H9 (cell line): ENCODE data around the gene THRB. TPM values are rescaled to one million over a fixed set of nuclear protein-coding genes. Genes with fewer than 3 reads are reported as not detected.

Experiments
- DNase-seq: peaks from one replicate; pipeline ENCODE4 v3.0.0-alpha.2; 2017
- H2AFZ ChIP-seq: one replicate; pipeline ENCODE4 v1.6.1; 2013; ENCODE audit warnings: mild to moderate bottlenecking, low read length, control low read depth, moderate library complexity
- H2AK5ac ChIP-seq: 2 replicates; pipeline ENCODE4 v1.6.1; 2013; ENCODE audit warnings: low read length, control low read depth, mixed read lengths; ENCODE audit not compliant: insufficient read length
- H2BK120ac ChIP-seq: one replicate; pipeline ENCODE4 v1.6.1; 2013; ENCODE audit warnings: low read depth, mild to moderate bottlenecking, low read length, control low read depth, inconsistent platforms; ENCODE audit not compliant: poor library complexity, severe bottlenecking
- H2BK12ac ChIP-seq: 2 replicates; pipeline ENCODE4 v1.6.1; 2013; ENCODE audit warnings: low read length, control low read depth, mixed read lengths, low read depth; ENCODE audit not compliant: insufficient read length
- H2BK15ac ChIP-seq: 2 replicates; pipeline ENCODE4 v1.6.1; 2013; ENCODE audit warnings: low read depth, low read length, control low read depth
- H2BK20ac ChIP-seq: one replicate; pipeline ENCODE4 v1.6.1; 2013; ENCODE audit warnings: low read depth, mild to moderate bottlenecking, low read length, control low read depth, inconsistent platforms; ENCODE audit not compliant: poor library complexity, severe bottlenecking
- H2BK5ac ChIP-seq: 2 replicates; pipeline ENCODE4 v1.6.1; 2013; ENCODE audit warnings: low read length, control low read depth, mixed read lengths; ENCODE audit not compliant: insufficient read length
- H3K14ac ChIP-seq: 2 replicates; pipeline ENCODE4 v1.6.1; 2013; ENCODE audit warnings: low read length, control low read depth; ENCODE audit not compliant: insufficient read depth
- H3K18ac ChIP-seq: 2 replicates; pipeline ENCODE4 v1.6.1; 2013; ENCODE audit warnings: low read depth, mild to moderate bottlenecking, mixed read lengths, low read length, control low read depth; ENCODE audit not compliant: insufficient read length
- H3K23ac ChIP-seq: 2 replicates; pipeline ENCODE4 v1.6.1; 2013; ENCODE audit warnings: low read length, control low read depth, mixed read lengths, low read depth; ENCODE audit not compliant: insufficient read length
- H3K23me2 ChIP-seq: 2 replicates; pipeline ENCODE4 v1.6.1; 2013; ENCODE audit warnings: low read depth, mild to moderate bottlenecking, mixed read lengths, low read length, control low read depth; ENCODE audit not compliant: insufficient read length, poor library complexity, severe bottlenecking
- H3K27ac ChIP-seq: 2 replicates; pipeline ENCODE4 v1.5.1; 2013; ENCODE audit warnings: low read length, control low read depth, mixed read lengths, low read depth; ENCODE audit not compliant: insufficient read length
- H3K27me3 ChIP-seq: 2 replicates; pipeline ENCODE4 v1.6.1; 2013; ENCODE audit warnings: low read length, control low read depth, inconsistent platforms; ENCODE audit not compliant: insufficient read depth
- H3K4ac ChIP-seq: 2 replicates; pipeline ENCODE4 v1.6.1; 2013; ENCODE audit warnings: low read depth, mild to moderate bottlenecking, control low read depth, inconsistent platforms, low read length, moderate library complexity
- H3K4me1 ChIP-seq: 2 replicates; pipeline ENCODE4 v1.6.1; 2013; ENCODE audit warnings: low read length, control low read depth, inconsistent platforms; ENCODE audit not compliant: insufficient read depth
- H3K4me2 ChIP-seq: 2 replicates; pipeline ENCODE4 v1.6.1; 2013; ENCODE audit warnings: low read length, control low read depth, mixed read lengths; ENCODE audit not compliant: insufficient read length, insufficient read depth
- H3K56ac ChIP-seq: 2 replicates; pipeline ENCODE4 v1.6.1; 2013; ENCODE audit warnings: low read depth, mild to moderate bottlenecking, mixed read lengths, low read length, control low read depth; ENCODE audit not compliant: insufficient read length
- H3K79me1 ChIP-seq: 2 replicates; pipeline ENCODE4 v1.6.1; 2013; ENCODE audit warnings: low read depth, mild to moderate bottlenecking, moderate library complexity, low read length, control low read depth, inconsistent platforms; ENCODE audit not compliant: insufficient read depth, poor library complexity, severe bottlenecking
- H3K79me2 ChIP-seq: 2 replicates; pipeline ENCODE4 v1.6.1; 2013; ENCODE audit warnings: low read length, control low read depth, inconsistent platforms; ENCODE audit not compliant: insufficient read depth
- H3K9ac ChIP-seq: 2 replicates; pipeline ENCODE4 v1.6.1; 2013; ENCODE audit warnings: low read length, control low read depth, mixed read lengths; ENCODE audit not compliant: insufficient read length; ENCODE audit errors: extremely low read depth
- H3K9me3 ChIP-seq: one replicate; pipeline ENCODE4 v1.6.1; 2013; ENCODE audit warnings: low read depth, low read length, inconsistent platforms; ENCODE audit not compliant: control insufficient read depth
- H3T11ph ChIP-seq: one replicate; pipeline ENCODE4 v1.6.1; 2013; ENCODE audit warnings: mild to moderate bottlenecking, low read length, control low read depth, inconsistent platforms
- H4K20me1 ChIP-seq: one replicate; pipeline ENCODE4 v1.6.1; 2013; ENCODE audit not compliant: control insufficient read depth, insufficient read length, insufficient read depth
- H4K5ac ChIP-seq: 2 replicates; pipeline ENCODE4 v1.6.1; 2013; ENCODE audit warnings: low read depth, mild to moderate bottlenecking, mixed read lengths, low read length, control low read depth; ENCODE audit not compliant: insufficient read length
- H4K8ac ChIP-seq: replicated peaks from 2 replicates; pipeline ENCODE4 v1.6.1; 2013; ENCODE audit warnings: low read length, control low read depth, mixed read lengths, low read depth; ENCODE audit not compliant: insufficient read length
- H4K91ac ChIP-seq: 2 replicates; pipeline ENCODE4 v1.6.1; 2013; ENCODE audit warnings: low read depth, mild to moderate bottlenecking, moderate library complexity, mixed read lengths, low read length, control low read depth; ENCODE audit not compliant: insufficient read length
- H3K27ac Mint-ChIP-seq, 3 experiments: 2 replicates in 2 of 3; 3 replicates in 1 of 3; pipeline ENCODE4 v1.8.0; 2020 to 2021; ENCODE audit warnings: mixed read lengths in 3 of 3, mild to moderate bottlenecking in 1 of 3, moderate library complexity in 1 of 3
- H3K27me3 Mint-ChIP-seq: 2 replicates; pipeline ENCODE4 v1.8.0; 2021; ENCODE audit warnings: low read depth, mild to moderate bottlenecking, moderate library complexity, mixed read lengths
- H3K36me3 Mint-ChIP-seq, 3 experiments: 2 replicates in 2 of 3; 3 replicates in 1 of 3; pipeline ENCODE4 v1.8.0; 2020 to 2021; ENCODE audit warnings: low read depth in 3 of 3, mixed read lengths in 3 of 3; ENCODE audit not compliant: insufficient read depth in 1 of 3
- H3K4me1 Mint-ChIP-seq, 2 experiments: 2 replicates each; pipeline ENCODE4 v1.8.0; 2020; ENCODE audit warnings: mixed read lengths in 2 of 2
- H3K4me3 Mint-ChIP-seq, 2 experiments: 2 replicates in 1 of 2; 3 replicates in 1 of 2; pipeline ENCODE4 v1.8.0; 2020 to 2021; ENCODE audit warnings: mild to moderate bottlenecking in 2 of 2, mixed read lengths in 2 of 2, moderate library complexity in 1 of 2
- H3K9me3 Mint-ChIP-seq, 2 experiments: 2 replicates in 1 of 2; 3 replicates in 1 of 2; pipeline ENCODE4 v1.8.0; 2020; ENCODE audit warnings: mild to moderate bottlenecking in 2 of 2, mixed read lengths in 2 of 2, moderate library complexity in 1 of 2
- CTCF ChIP-seq: fragments of 200-600 bp; sonication (generic); conservative IDR thresholded peaks from 3 replicates; pipeline ENCODE4 v1.8.0; 2021; ENCODE audit warnings: antibody characterized with exemption, mild to moderate bottlenecking
- whole genome bisulfite sequencing: extraction: QIAGEN DNeasy Blood & Tissue Kit; methylation state at CpG from one replicate; pipeline ENCODE4 v1.1.7; 2013; ENCODE audit warnings: missing lambda C conversion rate, low lambda C conversion rate, mixed read lengths; ENCODE audit not compliant: insufficient read length; ENCODE audit errors: extremely low coverage; 5-methylcytosine and 5-hydroxymethylcytosine counted together
- total RNA-seq: library from RNA; stranded (reverse); gene quantifications from 2 replicates; pipeline ENCODE4 v1.2.1, GENCODE V29; 2021

The THRB gene
- total RNA-seq, 1 experiment from 2014 or later = 8.6 TPM

GRCh38 chr3:24503616-24504113, 9.0 kb upstream of the THRB start:
- H3K4me1 Mint-ChIP-seq = peaks cover 22% of the 10 kb centered on the region in 2 experiments
- H2AFZ ChIP-seq = no peak overlapping the region
- no peaks in the 10 kb centered on the region for H3K27me3 Mint-ChIP-seq
- no peaks in the 10 kb centered on the region for H3K27me3 ChIP-seq
- H4K8ac ChIP-seq = no peak overlapping the region
- no peaks in the 10 kb centered on the region for H3K79me1 ChIP-seq
- no peak overlapping the region for H3K9ac ChIP-seq
- H2BK5ac ChIP-seq = no peak overlapping the region
- H3K79me2 ChIP-seq = no peaks in the 10 kb centered on the region
- H3K4me1 ChIP-seq = peaks cover 7% of the 10 kb centered on the region; the same call in 1 of the 2 replicates
- H3K27ac ChIP-seq = no peak overlapping the region
- no peak overlapping the region for H3K4me3 Mint-ChIP-seq
- H3K56ac ChIP-seq = no peak overlapping the region
- no peak for TF ChIP-seq CTCF
- no peak overlapping the region for H2BK12ac ChIP-seq
- H4K20me1 ChIP-seq = no peaks in the 10 kb centered on the region
- H2BK15ac ChIP-seq = no peak overlapping the region
- H4K5ac ChIP-seq = no peak overlapping the region
- no peak overlapping the region for H4K91ac ChIP-seq
- no peak overlapping the region for H3K27ac Mint-ChIP-seq
- no peak overlapping the region for H2AK5ac ChIP-seq
- no peak overlapping the region for H3K4me2 ChIP-seq
- no peak overlapping the region for H2BK120ac ChIP-seq
- H3K23me2 ChIP-seq = no peaks in the 10 kb centered on the region
- no peak overlapping the region for H2BK20ac ChIP-seq
- no peak overlapping the region for H3K14ac ChIP-seq
- no peak overlapping the region for H3K23ac ChIP-seq
- H3K36me3 Mint-ChIP-seq = no peaks in the 10 kb centered on the region
- H3K9me3 ChIP-seq = no peaks in the 10 kb centered on the region
- H3K18ac ChIP-seq = no peak overlapping the region
- WGBS = no CpG with 5 or more reads among the region's 3 CpGs
- no peak overlapping the region for H3K4ac ChIP-seq
- no peak for DNase-seq
- no peak overlapping the region for H3T11ph ChIP-seq
- H3K9me3 Mint-ChIP-seq = no peaks in the 10 kb centered on the region; a peak in 1 of 5 replicates
